ENCODE results near the gene TAF9B.
"Not testable (repeated sequence)": the region's sequence is repeated elsewhere in the genome, so short reads cannot be mapped to it uniquely, and the experiment has no call there.

Gene TAF9B

DNA sequence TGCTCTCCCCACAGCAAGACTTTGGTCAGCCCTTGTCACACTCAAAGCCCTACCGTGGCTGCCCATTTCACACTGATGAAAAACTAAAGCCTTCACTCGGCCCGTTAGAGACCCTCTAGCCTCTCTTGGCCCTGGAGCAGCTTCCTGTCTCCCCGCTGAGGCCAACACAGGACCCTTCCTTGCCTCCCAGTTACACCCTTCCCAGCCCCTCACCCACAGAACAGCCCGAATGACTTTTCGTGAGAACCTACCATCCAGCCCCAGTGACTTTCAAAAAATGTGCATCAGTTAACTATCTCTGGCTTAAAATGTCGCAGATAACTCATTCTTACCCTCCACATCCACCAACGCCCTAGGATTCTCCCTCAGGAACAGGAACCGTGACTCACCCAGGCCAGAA is 756 bp upstream of the TAF9B start:
- no peak for DNase-seq (ENCODE audit: low read depth)
- TF ChIP-seq, protein P1, sequence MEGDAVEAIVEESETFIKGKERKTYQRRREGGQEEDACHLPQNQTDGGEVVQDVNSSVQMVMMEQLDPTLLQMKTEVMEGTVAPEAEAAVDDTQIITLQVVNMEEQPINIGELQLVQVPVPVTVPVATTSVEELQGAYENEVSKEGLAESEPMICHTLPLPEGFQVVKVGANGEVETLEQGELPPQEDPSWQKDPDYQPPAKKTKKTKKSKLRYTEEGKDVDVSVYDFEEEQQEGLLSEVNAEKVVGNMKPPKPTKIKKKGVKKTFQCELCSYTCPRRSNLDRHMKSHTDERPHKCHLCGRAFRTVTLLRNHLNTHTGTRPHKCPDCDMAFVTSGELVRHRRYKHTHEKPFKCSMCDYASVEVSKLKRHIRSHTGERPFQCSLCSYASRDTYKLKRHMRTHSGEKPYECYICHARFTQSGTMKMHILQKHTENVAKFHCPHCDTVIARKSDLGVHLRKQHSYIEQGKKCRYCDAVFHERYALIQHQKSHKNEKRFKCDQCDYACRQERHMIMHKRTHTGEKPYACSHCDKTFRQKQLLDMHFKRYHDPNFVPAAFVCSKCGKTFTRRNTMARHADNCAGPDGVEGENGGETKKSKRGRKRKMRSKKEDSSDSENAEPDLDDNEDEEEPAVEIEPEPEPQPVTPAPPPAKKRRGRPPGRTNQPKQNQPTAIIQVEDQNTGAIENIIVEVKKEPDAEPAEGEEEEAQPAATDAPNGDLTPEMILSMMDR (IDR thresholded peaks at IDR 0.05; ENCODE audit: control insufficient read depth, extremely low read depth, insufficient read depth) = no peak
- peak overlapping the region; percentile 74 for H3K4me3 ChIP-seq (ENCODE audit: low read depth, low read length)

DNA sequence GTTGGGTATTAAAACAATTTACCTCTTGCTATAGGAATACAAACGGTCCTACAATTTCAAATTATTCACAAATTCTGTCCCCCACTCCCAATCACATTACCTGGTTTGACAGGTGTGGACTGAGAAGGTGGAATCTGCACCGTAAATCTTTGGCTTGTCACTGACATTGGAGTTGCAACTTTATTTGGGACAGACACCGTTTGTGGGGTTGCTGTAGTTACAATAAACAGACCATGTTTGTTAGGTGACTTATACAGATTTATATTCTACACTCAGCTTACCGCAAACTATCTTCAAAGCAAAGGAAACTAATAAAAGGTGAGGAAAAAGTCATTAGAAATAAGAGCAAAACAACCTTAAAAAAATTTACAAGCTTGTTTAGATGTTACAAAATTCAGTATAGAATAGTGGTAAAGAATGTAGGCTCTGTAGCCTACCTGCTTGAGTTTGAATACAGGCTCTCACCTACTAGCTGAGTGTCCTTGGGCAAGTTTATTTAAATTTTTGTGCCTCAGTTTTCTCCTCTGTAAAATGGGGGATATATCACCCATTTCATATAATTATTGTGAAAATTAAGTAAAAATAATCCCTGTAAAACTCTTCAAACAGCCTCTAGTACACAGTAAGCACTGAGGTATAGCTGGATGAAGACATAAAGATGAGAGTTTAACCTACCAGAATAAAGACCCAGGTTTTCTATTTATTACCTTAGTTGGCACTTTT is 6.1 kb downstream of the TAF9B start:
- H3K4me3 ChIP-seq (ENCODE audit: low read depth, low read length) = no peak overlapping the region
- TF ChIP-seq, protein P1 (IDR thresholded peaks at IDR 0.05; ENCODE audit: control insufficient read depth, extremely low read depth, insufficient read depth) = no peak
- no peak for DNase-seq (ENCODE audit: low read depth)

DNA sequence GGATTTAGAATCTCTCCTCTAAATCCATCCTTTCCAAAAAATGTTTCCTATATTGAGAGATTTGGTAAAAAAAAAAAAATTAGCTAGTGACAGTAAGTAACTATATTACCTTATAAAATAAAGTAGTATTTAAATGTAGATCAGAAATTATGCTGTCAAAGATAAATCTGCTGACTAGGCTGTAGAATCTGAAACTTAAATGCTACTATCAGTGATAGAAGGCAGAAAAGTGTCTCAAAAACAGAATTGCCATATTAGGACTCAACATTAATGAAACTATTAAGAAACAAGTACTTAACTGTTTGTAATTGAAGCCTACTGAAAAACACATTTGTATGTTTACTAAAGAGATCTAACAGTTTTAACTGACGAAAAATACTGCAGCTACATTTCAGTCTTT is 8.3 kb downstream of the TAF9B start:
- DNase-seq (ENCODE audit: low read depth) = no peak
- TF ChIP-seq, protein P1 (IDR thresholded peaks at IDR 0.05; ENCODE audit: control insufficient read depth, extremely low read depth, insufficient read depth) = no peak
- H3K4me3 ChIP-seq (ENCODE audit: low read depth, low read length) = no peak overlapping the region

GRCh38 chrX:78130396-78130795 is 9.1 kb downstream of the TAF9B start:
- H3K4me3 ChIP-seq (ENCODE audit: low read depth, low read length) = no peak overlapping the region
- TF ChIP-seq, protein P1 (IDR thresholded peaks at IDR 0.05; ENCODE audit: control insufficient read depth, extremely low read depth, insufficient read depth) = no peak
- no peak for DNase-seq (ENCODE audit: low read depth)

- no peak for DNase-seq (ENCODE audit: low read depth)
- TF ChIP-seq, protein P1 (IDR thresholded peaks at IDR 0.05; ENCODE audit: control insufficient read depth, extremely low read depth, insufficient read depth) = no peak
- H3K4me3 ChIP-seq (ENCODE audit: low read depth, low read length) = no peak overlapping the region
These were observed 9.7 kb downstream of the TAF9B start for GRCh38 chrX:78129714-78130113.

DNA sequence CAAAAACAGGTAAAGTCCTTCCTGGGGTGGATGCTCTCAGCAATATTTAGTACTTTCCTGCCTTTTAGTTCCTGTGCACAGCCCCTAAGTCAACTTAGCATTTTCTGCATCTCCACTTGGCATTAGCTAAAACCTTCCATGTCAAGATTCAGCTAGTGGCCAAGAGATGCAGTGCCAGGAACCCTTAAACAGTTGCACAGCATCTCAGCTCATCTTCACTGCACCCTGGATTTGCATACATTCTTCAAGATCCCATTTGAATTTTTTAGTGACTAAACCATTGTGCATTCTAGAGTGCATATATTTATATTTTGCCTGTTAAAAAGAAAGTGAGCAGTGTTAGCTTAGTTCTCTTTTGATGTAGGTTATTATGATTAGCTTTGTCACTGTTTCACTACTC is 13.7 kb downstream of the TAF9B start:
- not testable (repeated sequence) for H3K4me3 ChIP-seq (ENCODE audit: low read depth, low read length); DNase-seq (ENCODE audit: low read depth)

DNA sequence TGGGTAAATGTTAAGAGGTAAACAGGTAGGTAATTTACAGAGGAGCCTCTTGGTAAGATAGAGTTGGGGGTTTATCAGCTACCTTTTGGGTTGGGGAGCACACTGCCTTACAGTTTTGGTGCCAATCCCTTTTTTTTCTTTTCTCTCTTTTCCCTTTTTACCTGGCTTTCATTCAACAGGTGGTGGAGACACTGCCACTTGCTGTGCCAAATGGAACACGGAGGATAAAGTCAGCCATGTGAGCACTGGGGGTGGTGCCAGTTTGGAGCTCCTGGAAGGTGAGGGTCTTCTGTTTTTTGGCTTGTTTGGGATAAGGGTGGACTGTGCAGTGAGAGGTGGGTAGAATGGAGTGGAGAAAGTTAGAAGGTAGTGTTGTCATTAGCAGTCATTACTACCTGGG is 14.3 kb downstream of the TAF9B start:
- TF ChIP-seq, protein P1 (IDR thresholded peaks at IDR 0.05; ENCODE audit: control insufficient read depth, extremely low read depth, insufficient read depth) = no peak

More for the DNA sequence above, 14.3 kb downstream of the TAF9B start:
- no peak for DNase-seq (ENCODE audit: low read depth)
- H3K4me3 ChIP-seq (ENCODE audit: low read depth, low read length) = no peak overlapping the region
